ENCODE results near the gene TOPBP1. TPM values are rescaled to one million over a fixed set of nuclear protein-coding genes. Genes with fewer than 3 reads are reported as not detected.

Gene TOPBP1
- polyA plus RNA-seq, 1 experiment: 25.9 TPM

GRCh38 chr3:133591271-133591742 lies 70.4 kb downstream of the TOPBP1 start:
- no peak overlapping the region for H3K4me3 ChIP-seq (ENCODE audit: low read depth, low read length)
- H3K9me3 ChIP-seq (ENCODE audit: control insufficient read depth, insufficient read depth, low read length): no peaks in the 10 kb centered on the region
- TF ChIP-seq, protein P1, sequence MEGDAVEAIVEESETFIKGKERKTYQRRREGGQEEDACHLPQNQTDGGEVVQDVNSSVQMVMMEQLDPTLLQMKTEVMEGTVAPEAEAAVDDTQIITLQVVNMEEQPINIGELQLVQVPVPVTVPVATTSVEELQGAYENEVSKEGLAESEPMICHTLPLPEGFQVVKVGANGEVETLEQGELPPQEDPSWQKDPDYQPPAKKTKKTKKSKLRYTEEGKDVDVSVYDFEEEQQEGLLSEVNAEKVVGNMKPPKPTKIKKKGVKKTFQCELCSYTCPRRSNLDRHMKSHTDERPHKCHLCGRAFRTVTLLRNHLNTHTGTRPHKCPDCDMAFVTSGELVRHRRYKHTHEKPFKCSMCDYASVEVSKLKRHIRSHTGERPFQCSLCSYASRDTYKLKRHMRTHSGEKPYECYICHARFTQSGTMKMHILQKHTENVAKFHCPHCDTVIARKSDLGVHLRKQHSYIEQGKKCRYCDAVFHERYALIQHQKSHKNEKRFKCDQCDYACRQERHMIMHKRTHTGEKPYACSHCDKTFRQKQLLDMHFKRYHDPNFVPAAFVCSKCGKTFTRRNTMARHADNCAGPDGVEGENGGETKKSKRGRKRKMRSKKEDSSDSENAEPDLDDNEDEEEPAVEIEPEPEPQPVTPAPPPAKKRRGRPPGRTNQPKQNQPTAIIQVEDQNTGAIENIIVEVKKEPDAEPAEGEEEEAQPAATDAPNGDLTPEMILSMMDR (IDR thresholded peaks at IDR 0.05; ENCODE audit: low read depth, low read length): no peak
- H3K27me3 ChIP-seq (ENCODE audit: control insufficient read depth, insufficient read depth, low read length): no peaks in the 10 kb centered on the region
- no peak for DNase-seq (ENCODE audit: low read depth, low spot score)
- H3K27ac ChIP-seq (ENCODE audit: low read depth, low read length): peak overlapping the region; percentile 25
- ChIA-PET CTCF (interaction anchor here (1.5 kb wide), 1 partner anchor 13 kb away, joined by 7 read pairs; no protein-coding TSS in a partner anchor), POLR2A (interaction anchor here (0.6 to 1.1 kb wide), 2 partner anchors 13 to 20 kb away, joined by 3 to 4 read pairs; no protein-coding TSS in a partner anchor)

GRCh38 chr3:133589503-133589902 lies 72.2 kb downstream of the TOPBP1 start:
- Histone ChIP-seq H3K27me3 (ENCODE audit: control insufficient read depth, insufficient read depth, low read length) (no peaks in the 10 kb centered on the region), H3K9me3 (ENCODE audit: control insufficient read depth, insufficient read depth, low read length) (no peaks in the 10 kb centered on the region), H3K27ac (ENCODE audit: low read depth, low read length) (no peak overlapping the region), H3K4me3 (ENCODE audit: low read depth, low read length) (no peak overlapping the region)
- ChIA-PET CTCF (interaction anchor here (1.3 kb wide), 1 partner anchor 11 kb away, joined by 3 read pairs; no protein-coding TSS in a partner anchor), POLR2A (no interaction called here)
- no peak for DNase-seq (ENCODE audit: low read depth, low spot score)
- TF ChIP-seq, protein P1 (IDR thresholded peaks at IDR 0.05; ENCODE audit: low read depth, low read length): no peak

DNA sequence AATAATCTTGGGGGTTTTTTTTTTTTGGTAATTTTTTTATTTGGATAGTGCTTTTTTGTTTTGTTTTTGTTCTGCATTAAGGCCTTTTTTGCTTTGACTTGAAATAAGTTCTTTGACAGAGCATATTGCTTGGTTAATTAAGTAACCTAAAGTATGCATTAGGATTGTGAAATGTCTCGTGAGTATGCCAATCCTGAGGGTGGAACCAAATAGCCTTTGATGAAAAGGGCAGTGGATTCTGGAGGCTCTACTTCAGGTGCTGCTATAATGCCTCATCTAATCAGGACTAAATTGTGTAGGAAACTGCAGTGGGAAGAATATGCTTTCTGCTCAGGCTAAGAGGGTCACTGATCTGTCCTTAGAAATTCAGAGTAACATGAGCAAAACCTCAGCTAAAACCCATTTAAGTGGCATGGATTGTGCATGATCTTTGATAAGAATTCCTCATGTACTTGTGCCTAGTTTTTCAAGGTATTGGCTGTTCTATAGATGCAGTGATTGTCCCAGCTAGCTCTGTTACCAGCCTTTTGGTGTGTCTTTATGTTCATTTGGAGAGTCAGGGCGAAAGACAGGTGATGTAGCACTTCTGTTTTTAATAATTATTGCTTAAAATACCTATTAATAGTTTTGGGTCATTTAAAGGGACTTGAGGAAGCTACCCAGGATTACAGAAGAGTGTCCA lies 72.8 kb downstream of the TOPBP1 start:
- H3K27ac ChIP-seq (ENCODE audit: low read depth, low read length): no peak overlapping the region
- TF ChIP-seq, protein P1 (IDR thresholded peaks at IDR 0.05; ENCODE audit: low read depth, low read length): no peak
- ChIA-PET CTCF (interaction anchor here (1.3 kb wide), 1 partner anchor 10 kb away, joined by 3 read pairs; no protein-coding TSS in a partner anchor), POLR2A (no interaction called here)
- no peak for DNase-seq (ENCODE audit: low read depth, low spot score)
- no peak overlapping the region for H3K4me3 ChIP-seq (ENCODE audit: low read depth, low read length)
- no peaks in the 10 kb centered on the region for H3K27me3 ChIP-seq (ENCODE audit: control insufficient read depth, insufficient read depth, low read length)
- H3K9me3 ChIP-seq (ENCODE audit: control insufficient read depth, insufficient read depth, low read length): no peaks in the 10 kb centered on the region

GRCh38 chr3:133588035-133588434 lies 73.7 kb downstream of the TOPBP1 start:
- CTCF ChIA-PET: interaction anchor here (1.2 to 1.5 kb wide), 2 partner anchors 9 to 27 kb away, joined by 3 to 11 read pairs; no protein-coding TSS in a partner anchor
- POLR2A ChIA-PET: no interaction called here

DNA sequence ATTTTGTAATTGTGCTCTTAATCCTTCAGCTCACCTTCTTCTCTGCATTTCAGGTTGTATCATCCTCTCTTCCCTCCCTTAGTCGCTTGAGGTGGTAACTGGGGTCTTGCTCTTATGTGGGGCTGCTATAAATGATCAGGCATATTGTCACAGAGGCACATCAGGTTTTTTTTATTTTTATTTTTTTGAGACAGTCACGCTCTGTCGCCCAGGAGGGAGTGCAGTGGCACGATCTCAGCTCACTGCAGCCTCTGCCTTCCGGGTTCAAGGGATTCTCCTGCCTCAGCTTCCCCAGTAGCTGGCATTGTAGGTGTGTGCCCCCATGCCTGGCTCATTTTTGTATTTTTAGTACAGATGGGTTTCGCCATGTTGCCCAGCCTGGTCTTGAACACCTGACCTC lies 78.3 kb downstream of the TOPBP1 start:
- ChIA-PET POLR2A (no interaction called here), CTCF (no interaction called here)
- DNase-seq (ENCODE audit: low read depth, low spot score): no peak
- Histone ChIP-seq H3K4me3 (ENCODE audit: low read depth, low read length) (no peak overlapping the region), H3K27me3 (ENCODE audit: control insufficient read depth, insufficient read depth, low read length) (no peaks in the 10 kb centered on the region), H3K27ac (ENCODE audit: low read depth, low read length) (no peak overlapping the region), H3K9me3 (ENCODE audit: control insufficient read depth, insufficient read depth, low read length) (no peaks in the 10 kb centered on the region)
- TF ChIP-seq, protein P1 (IDR thresholded peaks at IDR 0.05; ENCODE audit: low read depth, low read length): no peak

More at GRCh38 chr3:133588035-133588434, 73.7 kb downstream of the TOPBP1 start:
- DNase-seq (ENCODE audit: low read depth, low spot score): no peak
- Histone ChIP-seq H3K27me3 (ENCODE audit: control insufficient read depth, insufficient read depth, low read length) (no peaks in the 10 kb centered on the region), H3K9me3 (ENCODE audit: control insufficient read depth, insufficient read depth, low read length) (no peaks in the 10 kb centered on the region), H3K27ac (ENCODE audit: low read depth, low read length) (no peak overlapping the region), H3K4me3 (ENCODE audit: low read depth, low read length) (no peak overlapping the region)
- TF ChIP-seq, protein P1 (IDR thresholded peaks at IDR 0.05; ENCODE audit: low read depth, low read length): no peak
